Measurements from ENCODE around the gene TNS3.

Gene TNS3

GRCh38 chr7:47371317-47371716, 210.6 kb downstream of the TNS3 start:
- DNase-seq (ENCODE audit: low read depth, low spot score): no peak

GRCh38 chr7:47370461-47371042, 211.4 kb downstream of the TNS3 start:
- no peak for DNase-seq (ENCODE audit: low read depth, low spot score)

GRCh38 chr7:47369736-47370135, 212.2 kb downstream of the TNS3 start:
- no peak for DNase-seq (ENCODE audit: low read depth, low spot score)

GRCh38 chr7:47368190-47368812, 213.6 kb downstream of the TNS3 start:
- no peak for DNase-seq (ENCODE audit: low read depth, low spot score)

GRCh38 chr7:47367369-47367768, 214.5 kb downstream of the TNS3 start:
- DNase-seq (ENCODE audit: low read depth, low spot score): no peak

GRCh38 chr7:47366960-47367359, 215.0 kb downstream of the TNS3 start:
- no peak for DNase-seq (ENCODE audit: low read depth, low spot score)

- no peak for DNase-seq (ENCODE audit: low read depth, low spot score)
Observed at GRCh38 chr7:47366211-47366610, 215.7 kb downstream of the TNS3 start.

GRCh38 chr7:47362984-47363383, 218.9 kb downstream of the TNS3 start:
- no peak for DNase-seq (ENCODE audit: low read depth, low spot score)

GRCh38 chr7:47361746-47362215, 220.1 kb downstream of the TNS3 start:
- no peak for DNase-seq (ENCODE audit: low read depth, low spot score)

GRCh38 chr7:47361236-47361635, 220.7 kb downstream of the TNS3 start:
- DNase-seq (ENCODE audit: low read depth, low spot score): no peak

- DNase-seq (ENCODE audit: low read depth, low spot score): no peak
Observed at GRCh38 chr7:47360301-47360900, 221.5 kb downstream of the TNS3 start.

GRCh38 chr7:47358944-47359588, 222.8 kb downstream of the TNS3 start:
- no peak for DNase-seq (ENCODE audit: low read depth, low spot score)

- DNase-seq (ENCODE audit: low read depth, low spot score): no peak
Observed at GRCh38 chr7:47358357-47358756, 223.6 kb downstream of the TNS3 start.

- no peak for DNase-seq (ENCODE audit: low read depth, low spot score)
Observed at GRCh38 chr7:47357863-47358262, 224.0 kb downstream of the TNS3 start.

- no peak for DNase-seq (ENCODE audit: low read depth, low spot score)
Observed at GRCh38 chr7:47357361-47357760, 224.6 kb downstream of the TNS3 start.

GRCh38 chr7:47356261-47356660, 225.7 kb downstream of the TNS3 start:
- DNase-seq (ENCODE audit: low read depth, low spot score): no peak

- DNase-seq (ENCODE audit: low read depth, low spot score): no peak
Observed at GRCh38 chr7:47355684-47356083, 226.2 kb downstream of the TNS3 start.

GRCh38 chr7:47354831-47355541, 226.9 kb downstream of the TNS3 start:
- no peak for DNase-seq (ENCODE audit: low read depth, low spot score)

- DNase-seq (ENCODE audit: low read depth, low spot score): no peak
Observed at GRCh38 chr7:47354071-47354470, 227.8 kb downstream of the TNS3 start.

- DNase-seq (ENCODE audit: low read depth, low spot score): no peak
Observed at GRCh38 chr7:47352394-47352968, 229.4 kb downstream of the TNS3 start.

- DNase-seq (ENCODE audit: low read depth, low spot score): no peak
Observed at GRCh38 chr7:47351233-47352154, 230.4 kb downstream of the TNS3 start.

Data from ELF-1 (cell line).